Activated CD4-positive, CD25-positive, alpha-beta regulatory T cell treated with anti-CD3 and anti-CD28 coated beads, Interleukin-2, amount 50 U/mL, for 24 hours (primary cell): ENCODE data around the gene FCRL6.

Experiments
- ATAC-seq, 2 donors: fragments of 150-1000 bp; cut with Tn5 transposase; one replicate each; pipeline ENCODE4 v1.10.0; 2021; ENCODE audit warnings: mild to moderate bottlenecking in 1 of 2, moderate library complexity in 1 of 2

The FCRL6 gene

GRCh38 chr1:159835862-159836525 lies 33.8 kb downstream of the FCRL6 start:
- no peak for ATAC-seq

GRCh38 chr1:159838715-159839114 lies 36.6 kb downstream of the FCRL6 start:
- ATAC-seq = peak in 1 of 2 donors; percentile 36

- ATAC-seq = peak in 1 of 2 donors; percentile 30
Measured at GRCh38 chr1:159839116-159839849, 37.1 kb downstream of the FCRL6 start.

- ATAC-seq = no peak
Measured at GRCh38 chr1:159841749-159842148, 39.6 kb downstream of the FCRL6 start.

- ATAC-seq = no peak
Measured at GRCh38 chr1:159843459-159843858, 41.3 kb downstream of the FCRL6 start.

GRCh38 chr1:159845751-159846629 lies 43.8 kb downstream of the FCRL6 start:
- no peak for ATAC-seq

- no peak for ATAC-seq
Measured at GRCh38 chr1:159847231-159847630, 45.1 kb downstream of the FCRL6 start.

- no peak for ATAC-seq
Measured at GRCh38 chr1:159848326-159848725, 46.2 kb downstream of the FCRL6 start.

- no peak for ATAC-seq
Measured at GRCh38 chr1:159849626-159850366, 47.6 kb downstream of the FCRL6 start.

- no peak for ATAC-seq
Measured at GRCh38 chr1:159851407-159851806, 49.2 kb downstream of the FCRL6 start.

- no peak for ATAC-seq
Measured at GRCh38 chr1:159853417-159854115, 51.4 kb downstream of the FCRL6 start.

- peak; percentile 5 to 12 for ATAC-seq
Measured at GRCh38 chr1:159854116-159854692, 52.0 kb downstream of the FCRL6 start.

- ATAC-seq = peak; percentile 94
Measured at GRCh38 chr1:159854693-159855192, 52.6 kb downstream of the FCRL6 start.

GRCh38 chr1:159855709-159856108 lies 53.5 kb downstream of the FCRL6 start:
- no peak for ATAC-seq

GRCh38 chr1:159856576-159856975 lies 54.4 kb downstream of the FCRL6 start:
- no peak for ATAC-seq

- ATAC-seq = no peak
Measured at GRCh38 chr1:159857889-159858288, 55.7 kb downstream of the FCRL6 start.

- ATAC-seq = no peak
Measured at GRCh38 chr1:159859767-159860322, 57.7 kb downstream of the FCRL6 start.

- no peak for ATAC-seq
Measured at GRCh38 chr1:159860456-159860855, 58.3 kb downstream of the FCRL6 start.

GRCh38 chr1:159861218-159861617 lies 59.1 kb downstream of the FCRL6 start:
- ATAC-seq = no peak

GRCh38 chr1:159862031-159862430 lies 59.9 kb downstream of the FCRL6 start:
- no peak for ATAC-seq

- ATAC-seq = no peak
Measured at GRCh38 chr1:159862557-159862956, 60.4 kb downstream of the FCRL6 start, which contains the start of gene VSIG8. Gene VSIG8 (minus strand): TSS chr1:159862657. CDS start chr1:159862521, 136 bp downstream.
